ENCODE results near the gene P2RX1.

P2RX1 gene

GRCh38 chr17:3887804-3888203 is 28.5 kb downstream of the P2RX1 start:
- DNase-seq (ENCODE audit: low read depth) = no peak

GRCh38 chr17:3887394-3887793 is 28.9 kb downstream of the P2RX1 start:
- no peak for DNase-seq (ENCODE audit: low read depth)

GRCh38 chr17:3886776-3887175 is 29.5 kb downstream of the P2RX1 start:
- DNase-seq (ENCODE audit: low read depth) = no peak

GRCh38 chr17:3885970-3886369 is 30.3 kb downstream of the P2RX1 start:
- no peak for DNase-seq (ENCODE audit: low read depth)

- DNase-seq (ENCODE audit: low read depth) = no peak
These were observed 31.0 kb downstream of the P2RX1 start for GRCh38 chr17:3885271-3885670.

GRCh38 chr17:3884188-3884587 is 32.1 kb downstream of the P2RX1 start:
- no peak for DNase-seq (ENCODE audit: low read depth)

GRCh38 chr17:3882276-3882675 is 34.0 kb downstream of the P2RX1 start:
- no peak for DNase-seq (ENCODE audit: low read depth)

- no peak for DNase-seq (ENCODE audit: low read depth)
These were observed 35.3 kb downstream of the P2RX1 start for GRCh38 chr17:3880983-3881382.

GRCh38 chr17:3879591-3880417 is 36.5 kb downstream of the P2RX1 start:
- DNase-seq (ENCODE audit: low read depth) = no peak

GRCh38 chr17:3879186-3879585 is 37.1 kb downstream of the P2RX1 start:
- no peak for DNase-seq (ENCODE audit: low read depth)

GRCh38 chr17:3877220-3877619 is 39.0 kb downstream of the P2RX1 start:
- no peak for DNase-seq (ENCODE audit: low read depth)

GRCh38 chr17:3875317-3875716 is 40.9 kb downstream of the P2RX1 start:
- DNase-seq (ENCODE audit: low read depth) = no peak

- DNase-seq (ENCODE audit: low read depth) = no peak
These were observed 42.4 kb downstream of the P2RX1 start for GRCh38 chr17:3873862-3874261.

- no peak for DNase-seq (ENCODE audit: low read depth)
These were observed 45.4 kb downstream of the P2RX1 start for GRCh38 chr17:3870871-3871306.

GRCh38 chr17:3867606-3868005 is 48.7 kb downstream of the P2RX1 start:
- no peak for DNase-seq (ENCODE audit: low read depth)

- no peak for DNase-seq (ENCODE audit: low read depth)
These were observed 49.2 kb downstream of the P2RX1 start for GRCh38 chr17:3867106-3867505.

GRCh38 chr17:3866276-3866675 is 50.0 kb downstream of the P2RX1 start:
- no peak for DNase-seq (ENCODE audit: low read depth)

GRCh38 chr17:3865176-3865575 is 51.1 kb downstream of the P2RX1 start:
- DNase-seq (ENCODE audit: low read depth) = no peak

- no peak for DNase-seq (ENCODE audit: low read depth)
These were observed 51.7 kb downstream of the P2RX1 start for GRCh38 chr17:3864534-3864933.

GRCh38 chr17:3861761-3862681 is 54.2 kb downstream of the P2RX1 start:
- no peak for DNase-seq (ENCODE audit: low read depth)

- no peak for DNase-seq (ENCODE audit: low read depth)
These were observed 55.1 kb downstream of the P2RX1 start for GRCh38 chr17:3860939-3861700.

GRCh38 chr17:3859940-3860339 is 56.3 kb downstream of the P2RX1 start:
- no peak for DNase-seq (ENCODE audit: low read depth)
